HG02938 (cell line): ENCODE measurements around the gene HECW1.
"Not testable (repeated sequence)": the region's sequence is repeated elsewhere in the genome, so short reads cannot be mapped to it uniquely, and the experiment has no call there.

Experiments used
- ATAC-seq: cut with Tn5 transposase; IDR thresholded peaks from one replicate; pipeline ENCODE4 v1.9.1; 2021; ENCODE audit warnings: mild to moderate bottlenecking, moderate library complexity; ENCODE audit not compliant: unreplicated experiment

Gene HECW1

GRCh38 chr7:43345696-43346095 is 233.2 kb downstream of the HECW1 start:
- ATAC-seq = not testable (repeated sequence)

GRCh38 chr7:43351683-43352082 is 239.2 kb downstream of the HECW1 start:
- ATAC-seq = no peak

- ATAC-seq = no peak
Observed at GRCh38 chr7:43353902-43354301, 241.5 kb downstream of the HECW1 start.

GRCh38 chr7:43362652-43363034 is 250.2 kb downstream of the HECW1 start:
- ATAC-seq = no peak

- ATAC-seq = no peak
Observed at GRCh38 chr7:43363035-43363791, 250.8 kb downstream of the HECW1 start.

GRCh38 chr7:43364391-43364790 is 251.9 kb downstream of the HECW1 start:
- ATAC-seq = no peak

- no peak for ATAC-seq
Observed at GRCh38 chr7:43372676-43373355, 260.4 kb downstream of the HECW1 start.

- ATAC-seq = no peak
Observed at GRCh38 chr7:43377196-43377960, 264.9 kb downstream of the HECW1 start.

- no peak for ATAC-seq
Observed at GRCh38 chr7:43379210-43379609, 266.8 kb downstream of the HECW1 start.

GRCh38 chr7:43384616-43385308 is 272.3 kb downstream of the HECW1 start:
- ATAC-seq = no peak

- ATAC-seq = no peak
Observed at GRCh38 chr7:43385309-43385680, 272.8 kb downstream of the HECW1 start.

GRCh38 chr7:43385856-43386255 is 273.4 kb downstream of the HECW1 start:
- ATAC-seq = no peak

GRCh38 chr7:43387932-43388331 is 275.5 kb downstream of the HECW1 start:
- no peak for ATAC-seq

- ATAC-seq = no peak
Observed at GRCh38 chr7:43390576-43390975, 278.1 kb downstream of the HECW1 start.

- no peak for ATAC-seq
Observed at GRCh38 chr7:43391518-43391917, 279.1 kb downstream of the HECW1 start.

GRCh38 chr7:43392638-43393330 is 280.3 kb downstream of the HECW1 start:
- no peak for ATAC-seq

GRCh38 chr7:43394441-43395130 is 282.1 kb downstream of the HECW1 start:
- no peak for ATAC-seq

- ATAC-seq = no peak
Observed at GRCh38 chr7:43395351-43395750, 282.9 kb downstream of the HECW1 start.

GRCh38 chr7:43396187-43396740 is 283.8 kb downstream of the HECW1 start:
- ATAC-seq = no peak

- no peak for ATAC-seq
Observed at GRCh38 chr7:43398831-43399230, 286.4 kb downstream of the HECW1 start.
